Ureter (tissue), 1 donor: ENCODE measurements around the gene SLU7. TPM values are rescaled to one million over a fixed set of nuclear protein-coding genes. Genes with fewer than 3 reads are reported as not detected.

Source experiments
- DNase-seq: peaks from one replicate; pipeline ENCODE4 v3.0.0-alpha.2; 2020; ENCODE audit warnings: low spot score
- total RNA-seq: library from RNA; stranded (reverse); gene quantifications from one replicate; pipeline ENCODE4 v1.2.4, GENCODE V29; 2023
- donor health status: DM: yes; HTN: yes; CAD: no.

The SLU7 gene
- total RNA-seq = 34.2 TPM

- peak; percentile 96 for DNase-seq
Observed at GRCh38 chr5:160418561-160419457, at the start of gene SLU7. TSS of gene SLU7 (minus strand) at chr5:160419081. CDS start at chr5:160415294, 3,787 bp downstream.

GRCh38 chr5:160468363-160468975, 49.6 kb upstream of the SLU7 start:
- DNase-seq = no peak

GRCh38 chr5:160467555-160468362, 48.9 kb upstream of the SLU7 start:
- peak; percentile 74 for DNase-seq

GRCh38 chr5:160466889-160467554, 48.1 kb upstream of the SLU7 start:
- DNase-seq = no peak

- no peak for DNase-seq
Observed at GRCh38 chr5:160466116-160466515, 47.2 kb upstream of the SLU7 start.

- DNase-seq = no peak
Observed at GRCh38 chr5:160464466-160464797, 45.6 kb upstream of the SLU7 start.

- no peak for DNase-seq
Observed at GRCh38 chr5:160463740-160464465, 45.0 kb upstream of the SLU7 start.

- DNase-seq = no peak
Observed at GRCh38 chr5:160463227-160463626, 44.3 kb upstream of the SLU7 start.

GRCh38 chr5:160462167-160462566, 43.3 kb upstream of the SLU7 start:
- no peak for DNase-seq

- no peak for DNase-seq
Observed at GRCh38 chr5:160461378-160461777, 42.5 kb upstream of the SLU7 start.

- DNase-seq = no peak
Observed at GRCh38 chr5:160460377-160461049, 41.6 kb upstream of the SLU7 start.

- no peak for DNase-seq
Observed at GRCh38 chr5:160458806-160459800, 40.2 kb upstream of the SLU7 start.

- no peak for DNase-seq
Observed at GRCh38 chr5:160457252-160457651, 38.4 kb upstream of the SLU7 start.

- no peak for DNase-seq
Observed at GRCh38 chr5:160456480-160457177, 37.7 kb upstream of the SLU7 start.

GRCh38 chr5:160455600-160455999, 36.7 kb upstream of the SLU7 start:
- no peak for DNase-seq

GRCh38 chr5:160453751-160454150, 34.9 kb upstream of the SLU7 start:
- no peak for DNase-seq

GRCh38 chr5:160452795-160453194, 33.9 kb upstream of the SLU7 start:
- no peak for DNase-seq

GRCh38 chr5:160452036-160452435, 33.2 kb upstream of the SLU7 start:
- no peak for DNase-seq

GRCh38 chr5:160451281-160451680, 32.4 kb upstream of the SLU7 start:
- no peak for DNase-seq
